ENCODE data around the gene XIRP2.

DNA sequence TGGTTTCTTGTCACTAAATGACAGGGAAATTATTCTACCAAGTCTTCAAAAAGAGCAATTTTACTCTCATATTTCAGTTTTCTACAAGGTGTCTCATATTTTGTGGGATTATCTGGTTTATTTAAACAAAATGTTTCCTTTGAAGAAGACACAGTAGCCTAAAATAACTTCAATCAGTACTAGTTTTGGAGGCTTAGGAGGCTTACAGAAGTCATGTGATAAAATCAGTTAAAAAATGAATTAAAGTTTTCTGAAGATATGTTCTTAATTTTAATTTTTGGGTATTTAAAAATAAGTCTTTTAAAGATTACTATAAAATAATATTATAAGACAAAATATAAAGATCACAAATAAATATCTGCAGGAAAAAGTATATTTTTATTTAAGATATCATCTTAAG is 95.9 kb downstream of the XIRP2 start:
- TF ChIP-seq, protein P1, sequence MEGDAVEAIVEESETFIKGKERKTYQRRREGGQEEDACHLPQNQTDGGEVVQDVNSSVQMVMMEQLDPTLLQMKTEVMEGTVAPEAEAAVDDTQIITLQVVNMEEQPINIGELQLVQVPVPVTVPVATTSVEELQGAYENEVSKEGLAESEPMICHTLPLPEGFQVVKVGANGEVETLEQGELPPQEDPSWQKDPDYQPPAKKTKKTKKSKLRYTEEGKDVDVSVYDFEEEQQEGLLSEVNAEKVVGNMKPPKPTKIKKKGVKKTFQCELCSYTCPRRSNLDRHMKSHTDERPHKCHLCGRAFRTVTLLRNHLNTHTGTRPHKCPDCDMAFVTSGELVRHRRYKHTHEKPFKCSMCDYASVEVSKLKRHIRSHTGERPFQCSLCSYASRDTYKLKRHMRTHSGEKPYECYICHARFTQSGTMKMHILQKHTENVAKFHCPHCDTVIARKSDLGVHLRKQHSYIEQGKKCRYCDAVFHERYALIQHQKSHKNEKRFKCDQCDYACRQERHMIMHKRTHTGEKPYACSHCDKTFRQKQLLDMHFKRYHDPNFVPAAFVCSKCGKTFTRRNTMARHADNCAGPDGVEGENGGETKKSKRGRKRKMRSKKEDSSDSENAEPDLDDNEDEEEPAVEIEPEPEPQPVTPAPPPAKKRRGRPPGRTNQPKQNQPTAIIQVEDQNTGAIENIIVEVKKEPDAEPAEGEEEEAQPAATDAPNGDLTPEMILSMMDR (IDR thresholded peaks at IDR 0.05): no peak
- TF ChIP-seq POLR2A (IDR thresholded peaks at IDR 0.05): no peak
